ENCODE measurements around the gene FBXL19. TPM values are rescaled to one million over a fixed set of nuclear protein-coding genes. Genes with fewer than 3 reads are reported as not detected.

Gene FBXL19
- total and polyA plus RNA-seq, 2 of the 8 experiments (the other 6 are each of a cell fraction or from before 2014, with no cell fraction given): 47.2 to 72.2 TPM

DNA sequence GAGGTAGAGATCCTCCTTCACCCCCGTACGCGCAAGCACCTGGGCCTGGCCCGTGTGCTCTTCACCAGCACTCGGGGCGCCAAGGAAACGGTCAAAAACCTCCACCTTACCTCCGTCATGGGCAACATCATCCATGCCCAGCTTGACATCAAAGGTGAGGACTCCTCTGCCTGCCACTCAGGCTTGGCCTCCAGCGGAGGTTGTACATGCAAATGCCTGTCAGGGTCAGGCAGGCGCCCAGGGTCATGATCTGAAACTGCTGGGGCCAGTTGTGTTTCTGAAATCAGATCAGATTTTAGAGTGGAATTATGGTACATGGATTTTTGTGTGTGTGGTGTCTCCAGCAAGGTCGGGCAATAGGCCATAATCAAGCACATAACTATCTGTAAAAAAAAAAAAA, 38.0 kb downstream of the FBXL19 start:
- H2BK15ac ChIP-seq (ENCODE audit: low read length): no peak overlapping the region

More for the DNA sequence above, 38.0 kb downstream of the FBXL19 start:
- TF ChIP-seq SIX5 (IDR thresholded peaks at IDR 0.05; ENCODE audit: low read depth, low read length) (no peak), CREB1 (IDR thresholded peaks at IDR 0.05) (no peak), RXRA (IDR thresholded peaks at IDR 0.05; ENCODE audit: insufficient read depth, low read depth, low read length) (no peak), CHD1 (IDR thresholded peaks at IDR 0.05; ENCODE audit: low read depth, low read length) (no peak), BRCA1 (IDR thresholded peaks at IDR 0.05; ENCODE audit: low read depth, low read length) (no peak), ATF2 (IDR thresholded peaks at IDR 0.05; ENCODE audit: low read length) (no peak)
- TF ChIP-seq, protein P1, sequence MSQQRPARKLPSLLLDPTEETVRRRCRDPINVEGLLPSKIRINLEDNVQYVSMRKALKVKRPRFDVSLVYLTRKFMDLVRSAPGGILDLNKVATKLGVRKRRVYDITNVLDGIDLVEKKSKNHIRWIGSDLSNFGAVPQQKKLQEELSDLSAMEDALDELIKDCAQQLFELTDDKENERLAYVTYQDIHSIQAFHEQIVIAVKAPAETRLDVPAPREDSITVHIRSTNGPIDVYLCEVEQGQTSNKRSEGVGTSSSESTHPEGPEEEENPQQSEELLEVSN (IDR thresholded peaks at IDR 0.05): no peak
- Histone ChIP-seq H3K9me3 (ENCODE audit: insufficient read depth in 2 of 2, low read depth in 1 of 2, low read length in 1 of 2) (no peaks in the 10 kb centered on the region; a peak in 1 of 4 replicates), H2BK20ac (ENCODE audit: low read length) (no peak overlapping the region), H2BK12ac (ENCODE audit: low read depth, low read length) (no peak overlapping the region), H2AK5ac (ENCODE audit: low read depth, low read length) (no peak overlapping the region), H3K23ac (ENCODE audit: insufficient read length) (no peak overlapping the region), H3K9ac (replicated peaks in 1 of 4; ENCODE audit: extremely low read depth in 1 of 4, low read depth in 3 of 4, low read length in 3 of 4) (no peak overlapping the region), H3K4me3 (ENCODE audit: extremely low read depth in 1 of 4, insufficient read depth in 2 of 4, low read depth in 3 of 4, low read length in 4 of 4) (no peak overlapping the region), H3K23me2 (ENCODE audit: low read depth, low read length) (no peaks in the 10 kb centered on the region; the same call in 1 of the 2 replicates), H4K8ac (ENCODE audit: extremely low read depth, insufficient read depth, low read length) (peak overlapping the region; percentile 4), H3K4me1 (replicated peaks in 1 of 4; ENCODE audit: control insufficient read depth in 3 of 4, insufficient read depth in 4 of 4, low read length in 3 of 4) (peaks cover 0 to 5% (median under 1%) of the 10 kb centered on the region in 4 experiments; a peak in 3 of 7 replicates), H3K18ac (ENCODE audit: extremely low read depth, low read length) (no peak overlapping the region), H3K14ac (ENCODE audit: insufficient read length) (no peak overlapping the region), H3K79me1 (ENCODE audit: low read depth, low read length) (peaks cover 9% of the 10 kb centered on the region), H3K79me2 (ENCODE audit: control insufficient read depth in 1 of 2, insufficient read depth in 2 of 2, low read length in 2 of 2) (peaks cover 0 to 17% of the 10 kb centered on the region in 2 experiments; a peak in 3 of 4 replicates), H2AFZ (ENCODE audit: low read length) (no peak overlapping the region), H3K27me3 (replicated peaks in 1 of 4; ENCODE audit: control insufficient read depth in 3 of 4, extremely low read depth in 1 of 4, insufficient read depth in 3 of 4, low read length in 3 of 4) (no peaks in the 10 kb centered on the region), H3K36me3 (ENCODE audit: control insufficient read depth in 2 of 4, insufficient read depth in 4 of 4, low read length in 3 of 4) (peaks cover 52 to 69% (median 59%) of the 10 kb centered on the region in 4 experiments), H3K56ac (replicated peaks; ENCODE audit: insufficient read length, low read depth, low read length) (no peak overlapping the region), H3K4me2 (ENCODE audit: insufficient read depth in 1 of 2, low read depth in 2 of 2, low read length in 2 of 2) (no peak overlapping the region), H3K27ac (ENCODE audit: low read depth, low read length) (no peak overlapping the region), H4K20me1 (replicated peaks in 1 of 2; ENCODE audit: control insufficient read depth in 1 of 2, insufficient read depth in 2 of 2, low read length in 2 of 2) (peaks cover 12 to 22% of the 10 kb centered on the region in 2 experiments), H3K4ac (replicated peaks; ENCODE audit: insufficient read length, low read depth, low read length) (no peak overlapping the region), H2BK5ac (ENCODE audit: low read depth, low read length) (no peak overlapping the region), H2BK120ac (replicated peaks; ENCODE audit: low read depth, low read length) (no peak overlapping the region), H4K5ac (ENCODE audit: insufficient read length, low read depth, low read length) (no peak overlapping the region), H4K91ac (replicated peaks; ENCODE audit: insufficient read length, low read length) (no peak overlapping the region)
- DNase-seq (ENCODE audit: low read depth in 1 of 2, low spot score in 2 of 2) (no peak), FAIRE-seq (no peak)
- ChIA-PET CTCF (ENCODE audit: partially characterized antibody) (interaction anchor here (0.6 to 4.9 kb wide), 6 partner anchors 8 to 807 kb away, joined by 3 to 22 read pairs (median 3); partner anchors contain the start of gene HSD3B7), POLR2A (ENCODE audit: partially characterized antibody) (interaction anchor here (0.6 to 3.5 kb wide), 6 partner anchors 8 to 228 kb away, joined by 3 to 25 read pairs (median 8); partner anchors contain the start of gene ORAI3)
- 93% methylated on average over 11 of the region's 11 CpGs; no CpG with 5 or more reads in 1 of the 2 experiments for WGBS, 2 experiments (ENCODE audit: extremely low coverage in 1 of 2, insufficient coverage in 1 of 2, insufficient read length in 1 of 2, insufficient replicate concordance in 2 of 2, low coverage in 1 of 2, low lambda C conversion rate in 2 of 2, missing lambda C conversion rate in 1 of 2)
